ENCODE data around the gene SLC24A1.
A peak's percentile ranks its signal among the peaks of the same experiment; 100 is the strongest.
"Not testable (repeated sequence)": the region's sequence is repeated elsewhere in the genome, so short reads cannot be mapped to it uniquely, and the experiment has no call there.

SLC24A1 gene

GRCh38 chr15:65621638-65622037 is at the start of gene SLC24A1:
Gene SLC24A1 (plus strand): TSS chr15:65621938. CDS start chr15:65624081, 2,143 bp downstream.
- DNase-seq: no peak

- DNase-seq: no peak
Measured at GRCh38 chr15:65571971-65572370, 49.8 kb upstream of the SLC24A1 start.

- no peak for DNase-seq
Measured at GRCh38 chr15:65576664-65577063, 45.1 kb upstream of the SLC24A1 start.

- no peak for DNase-seq
Measured at GRCh38 chr15:65577129-65577996, 44.4 kb upstream of the SLC24A1 start.

- DNase-seq: no peak
Measured at GRCh38 chr15:65578904-65579728, 42.6 kb upstream of the SLC24A1 start.

GRCh38 chr15:65579762-65580161 is 42.0 kb upstream of the SLC24A1 start:
- DNase-seq: no peak

GRCh38 chr15:65580287-65580686 is 41.5 kb upstream of the SLC24A1 start:
- no peak for DNase-seq

- DNase-seq: no peak
Measured at GRCh38 chr15:65583701-65584100, 38.0 kb upstream of the SLC24A1 start.

GRCh38 chr15:65584241-65584640 is 37.5 kb upstream of the SLC24A1 start:
- no peak for DNase-seq

- no peak for DNase-seq
Measured at GRCh38 chr15:65587094-65587493, 34.6 kb upstream of the SLC24A1 start.

GRCh38 chr15:65595960-65596359 is 25.8 kb upstream of the SLC24A1 start:
- DNase-seq: no peak

- no peak for DNase-seq
Measured at GRCh38 chr15:65598468-65598867, 23.3 kb upstream of the SLC24A1 start.

- no peak for DNase-seq
Measured at GRCh38 chr15:65599677-65600076, 22.1 kb upstream of the SLC24A1 start.

- DNase-seq: no peak
Measured at GRCh38 chr15:65603134-65603533, 18.6 kb upstream of the SLC24A1 start.

GRCh38 chr15:65603559-65603958 is 18.2 kb upstream of the SLC24A1 start:
- no peak for DNase-seq

- peak; percentile 98 for DNase-seq
Measured at GRCh38 chr15:65610871-65611718, 10.6 kb upstream of the SLC24A1 start, which contains the start of gene INTS14. Gene INTS14 (minus strand): TSS chr15:65611131. CDS start chr15:65607380, 3,751 bp downstream.

GRCh38 chr15:65611888-65612615 is 9.7 kb upstream of the SLC24A1 start:
- DNase-seq: no peak

GRCh38 chr15:65612616-65612946 is 9.2 kb upstream of the SLC24A1 start:
- no peak for DNase-seq

- no peak for DNase-seq
Measured at GRCh38 chr15:65612949-65613744, 8.6 kb upstream of the SLC24A1 start.

GRCh38 chr15:65615887-65616286 is 5.9 kb upstream of the SLC24A1 start:
- DNase-seq: not testable (repeated sequence)

- DNase-seq: no peak
Measured at GRCh38 chr15:65618560-65619109, 3.1 kb upstream of the SLC24A1 start.

Data from stimulated activated CD4-positive, alpha-beta T cell treated with anti-CD3 and anti-CD28 coated beads, Interleukin-4, amount 100 ng/mL, for 1 hour (primary cell).